Endothelial cell of umbilical vein (primary cell): ENCODE measurements around the gene TPR. TPM values are rescaled to one million over a fixed set of nuclear protein-coding genes. Genes with fewer than 3 reads are reported as not detected.

Experiments
- BruUV-seq: library from RNA; stranded (reverse); fragments of 400-500 nt; replicated peaks from 2 replicates; lab custom pipeline; 2021; lab: Mats Ljungman, UMichigan
- CTCF ChIA-PET: fragments of 300-600, 350-600 bp; sonication (Branson Sonifier 250); formaldehyde crosslinking; loops from one replicate; lab custom pipeline; 2021; ENCODE audit warnings: antibody characterized with exemption, inconsistent platforms; lab: Charles Lee
- POLR2A ChIA-PET: fragments of 300-600, 350-600 bp; sonication (Branson Sonifier 250); formaldehyde crosslinking; loops from one replicate; lab custom pipeline; 2021; ENCODE audit warnings: antibody characterized with exemption, inconsistent platforms; lab: Charles Lee
- DNase-seq: peaks from one replicate; pipeline ENCODE4 v3.0.0-alpha.2; 2011; ENCODE audit warnings: low read depth, low spot score
- FAIRE-seq: peaks from 2 replicates; lab custom pipeline; 2011; peaks lifted over from hg19 to GRCh38; lab: Jason Lieb, UNC
- H2AFZ ChIP-seq: 2 replicates; pipeline ENCODE4 v1.6.0; 2012; ENCODE audit warnings: low read depth, low read length, control low read depth, inconsistent platforms
- H3K27ac ChIP-seq: 2 replicates; pipeline ENCODE4 v1.5.1; 2011; ENCODE audit warnings: low read depth, mild to moderate bottlenecking, control low read depth, low read length, moderate library complexity; ENCODE audit not compliant: insufficient read depth
- H3K27me3 ChIP-seq, 2 experiments: 2 replicates each; pipeline versions ENCODE4 v1.6.0 to v1.6.1; 2011; ENCODE audit warnings: low read length in 2 of 2, mixed read lengths in 1 of 2; ENCODE audit not compliant: control insufficient read depth in 2 of 2, insufficient read depth in 2 of 2
- H3K36me3 ChIP-seq, 2 experiments: 2 replicates in 1 of 2; 3 replicates in 1 of 2; pipeline ENCODE4 v1.5.1; 2011; ENCODE audit warnings: low read length in 2 of 2, mild to moderate bottlenecking in 1 of 2, moderate library complexity in 1 of 2; ENCODE audit not compliant: control insufficient read depth in 2 of 2, insufficient read depth in 2 of 2; ENCODE audit errors: extremely low read depth in 1 of 2
- H3K4me1 ChIP-seq: 3 replicates; pipeline ENCODE4 v1.5.1; 2011; ENCODE audit warnings: mild to moderate bottlenecking, low read length; ENCODE audit not compliant: control insufficient read depth, insufficient read depth; ENCODE audit errors: extremely low read depth
- H3K4me2 ChIP-seq: 2 replicates; pipeline ENCODE4 v1.6.1; 2011; ENCODE audit warnings: low read length, control low read depth, mixed read lengths; ENCODE audit not compliant: insufficient read depth
- H3K4me3 ChIP-seq, 3 experiments: fragments of 200-600 bp in 1 of 3; sonication (generic), shearing (Covaris generic) in 1 of 3; replicated peaks in 1 of 3; 2 replicates each; pipeline ENCODE4 v1.5.1; 2011 to 2016; ENCODE audit warnings: control low read depth in 3 of 3, low read length in 3 of 3, mild to moderate bottlenecking in 2 of 3, inconsistent platforms in 1 of 3, low read depth in 1 of 3, moderate library complexity in 1 of 3; ENCODE audit not compliant: insufficient read depth in 1 of 3
- H3K79me2 ChIP-seq: 2 replicates; pipeline ENCODE4 v1.6.0; 2012; ENCODE audit warnings: low read length, inconsistent platforms; ENCODE audit not compliant: control insufficient read depth, insufficient read depth
- H3K9ac ChIP-seq: replicated peaks from 2 replicates; pipeline ENCODE3; 2011; ENCODE audit warnings: low read length, control low read depth; ENCODE audit not compliant: insufficient read depth; ENCODE audit errors: extremely low read depth
- H3K9me1 ChIP-seq: replicated peaks from 3 replicates; pipeline ENCODE4 v1.6.0; 2011; ENCODE audit warnings: mild to moderate bottlenecking, low read length; ENCODE audit not compliant: control insufficient read depth, insufficient read depth; ENCODE audit errors: extremely low read depth
- H3K9me3 ChIP-seq: replicated peaks from 2 replicates; pipeline ENCODE4 v1.5.1; 2012; ENCODE audit warnings: low read length, inconsistent platforms; ENCODE audit not compliant: control insufficient read depth, insufficient read depth
- H4K20me1 ChIP-seq: replicated peaks from 2 replicates; pipeline ENCODE3; 2011; ENCODE audit warnings: mild to moderate bottlenecking, low read length; ENCODE audit not compliant: control insufficient read depth, insufficient read depth; ENCODE audit errors: extremely low read depth
- EZH2 ChIP-seq: IDR thresholded peaks from 2 replicates; pipeline ENCODE4 v1.6.1; 2012; ENCODE audit warnings: borderline replicate concordance, low read depth, mild to moderate bottlenecking, moderate library complexity, low read length, inconsistent platforms; ENCODE audit not compliant: severe bottlenecking
- FOS ChIP-seq: IDR thresholded peaks from 2 replicates; pipeline ENCODE4 v1.6.1; 2011; ENCODE audit warnings: mild to moderate bottlenecking, low read length, moderate library complexity, borderline replicate concordance; ENCODE audit not compliant: insufficient read depth
- GATA2 ChIP-seq: IDR thresholded peaks from 2 replicates; pipeline ENCODE4 v1.7.0; 2011; ENCODE audit warnings: low read depth, mild to moderate bottlenecking, moderate library complexity, mixed read lengths, low read length; ENCODE audit not compliant: insufficient read length, insufficient read depth
- JUN ChIP-seq: IDR thresholded peaks from 2 replicates; pipeline ENCODE4 v1.6.1; 2011; ENCODE audit warnings: borderline replicate concordance, low read depth; ENCODE audit not compliant: insufficient read length, insufficient read depth
- MYC ChIP-seq: IDR thresholded peaks from one replicate; pipeline ENCODE4 v1.6.1; 2011; ENCODE audit warnings: mild to moderate bottlenecking, low read depth, low read length
- POLR2A ChIP-seq: IDR thresholded peaks from 2 replicates; pipeline ENCODE4 v1.6.1; 2012; ENCODE audit warnings: low read depth, mild to moderate bottlenecking, control low read depth, low read length
- POLR2AphosphoS5 ChIP-seq: IDR thresholded peaks from 2 replicates; pipeline ENCODE4 v1.6.1; 2012; ENCODE audit warnings: low read depth, mild to moderate bottlenecking, control low read depth, low read length, moderate library complexity; ENCODE audit not compliant: insufficient read depth
- dilution Hi-C: fragments of 300-500 bp; cut with MboI; formaldehyde crosslinking; loops from one replicate; pipeline ENCODE4 v1.15.0; 2019; ENCODE audit warnings: low sequenced_read_pairs; ENCODE audit not compliant: extremely low pct_ligation_motif_present
- intact Hi-C: fragments of 100-400 bp; cut with micrococcal nuclease; formaldehyde crosslinking; loops from one replicate; pipeline ENCODE4 v1.10.0; 2022
- polyA plus RNA-seq, 4 experiments: library from polyadenylated mRNA; depleted of rRNA in 3 of 4; stranded (reverse) in 3 of 4; unstranded in 1 of 4; fragments of >200 nt; gene quantifications; 2 replicates each; pipeline versions ENCODE4 v1.2.1 to v1.2.3, GENCODE V29; 2011 to 2012; ENCODE audit warnings: missing spikeins in 1 of 4
- total RNA-seq: library from RNA; stranded (reverse); gene quantifications from 2 replicates; pipeline ENCODE4 v1.2.3, GENCODE V29; 2021
- TF ChIP-seq, protein P1 (sequence below), 2 donors: IDR thresholded peaks; 1 replicate in 1 of 2; 2 replicates in 1 of 2; pipeline ENCODE4 v1.5.1; 2011; ENCODE audit warnings: low read length in 2 of 2, mild to moderate bottlenecking in 2 of 2, moderate library complexity in 2 of 2, control low read depth in 1 of 2, inconsistent platforms in 1 of 2, low read depth in 1 of 2; ENCODE audit not compliant: insufficient read depth in 1 of 2; ENCODE audit errors: extremely low read depth in 1 of 2
- TF ChIP-seq, protein P2 (sequence below): IDR thresholded peaks from 2 replicates; pipeline ENCODE4 v1.6.1; 2011; ENCODE audit not compliant: insufficient read depth, insufficient read length

TPR gene
- total and polyA plus RNA-seq, 2 donors (not counting 3 experiments of a cell fraction or from before 2014, with no cell fraction given) = 49.4 to 118 TPM

GRCh38 chr1:186308264-186309060, 66.6 kb downstream of the TPR start:
- Histone ChIP-seq H3K79me2 (no peaks in the 10 kb centered on the region), H3K9ac (no peak overlapping the region), H3K4me1 (peaks cover 4% of the 10 kb centered on the region), H3K9me1 (no peaks in the 10 kb centered on the region), H3K27ac (no peak overlapping the region), H3K9me3 (no peaks in the 10 kb centered on the region), H3K4me2 (no peak overlapping the region), H3K4me3 (no peak overlapping the region), H2AFZ (no peak overlapping the region), H3K36me3 (peaks cover 2 to 8% of the 10 kb centered on the region in 2 experiments), H4K20me1 (no peaks in the 10 kb centered on the region), H3K27me3 (no peaks in the 10 kb centered on the region)
- ChIA-PET CTCF (interaction anchor here (0.9 to 1.1 kb wide), 2 partner anchors 19 to 67 kb away, joined by 3 read pairs; partner anchors contain the start of gene TPR), POLR2A (no interaction called here)
- BruUV-seq = no TSS peak
- no peak for DNase-seq
- intact Hi-C loops = loop anchor here (10.0 kb wide), 1 partner anchor 494 kb away; no protein-coding TSS in a partner anchor
- no peak for FAIRE-seq
- dilution Hi-C loops = no loop called here
- TF ChIP-seq FOS (no peak), POLR2A (no peak), EZH2 (no peak), JUN (no peak), GATA2 (no peak), MYC (no peak), POLR2AphosphoS5 (no peak)
- TF ChIP-seq, protein P1, sequence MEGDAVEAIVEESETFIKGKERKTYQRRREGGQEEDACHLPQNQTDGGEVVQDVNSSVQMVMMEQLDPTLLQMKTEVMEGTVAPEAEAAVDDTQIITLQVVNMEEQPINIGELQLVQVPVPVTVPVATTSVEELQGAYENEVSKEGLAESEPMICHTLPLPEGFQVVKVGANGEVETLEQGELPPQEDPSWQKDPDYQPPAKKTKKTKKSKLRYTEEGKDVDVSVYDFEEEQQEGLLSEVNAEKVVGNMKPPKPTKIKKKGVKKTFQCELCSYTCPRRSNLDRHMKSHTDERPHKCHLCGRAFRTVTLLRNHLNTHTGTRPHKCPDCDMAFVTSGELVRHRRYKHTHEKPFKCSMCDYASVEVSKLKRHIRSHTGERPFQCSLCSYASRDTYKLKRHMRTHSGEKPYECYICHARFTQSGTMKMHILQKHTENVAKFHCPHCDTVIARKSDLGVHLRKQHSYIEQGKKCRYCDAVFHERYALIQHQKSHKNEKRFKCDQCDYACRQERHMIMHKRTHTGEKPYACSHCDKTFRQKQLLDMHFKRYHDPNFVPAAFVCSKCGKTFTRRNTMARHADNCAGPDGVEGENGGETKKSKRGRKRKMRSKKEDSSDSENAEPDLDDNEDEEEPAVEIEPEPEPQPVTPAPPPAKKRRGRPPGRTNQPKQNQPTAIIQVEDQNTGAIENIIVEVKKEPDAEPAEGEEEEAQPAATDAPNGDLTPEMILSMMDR (IDR thresholded peaks at IDR 0.05; ENCODE audit: extremely low read depth in 1 of 2, insufficient read depth in 1 of 2, low read depth in 1 of 2, low read length in 2 of 2) = no peak
- TF ChIP-seq, protein P2, sequence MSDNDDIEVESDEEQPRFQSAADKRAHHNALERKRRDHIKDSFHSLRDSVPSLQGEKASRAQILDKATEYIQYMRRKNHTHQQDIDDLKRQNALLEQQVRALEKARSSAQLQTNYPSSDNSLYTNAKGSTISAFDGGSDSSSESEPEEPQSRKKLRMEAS = no peak
